Measurements from ENCODE around the gene CDC42BPA.
"Not testable (repeated sequence)": the region's sequence is repeated elsewhere in the genome, so short reads cannot be mapped to it uniquely, and the experiment has no call there.

The CDC42BPA gene

GRCh38 chr1:227033880-227034279 lies 284.4 kb downstream of the CDC42BPA start:
- Histone ChIP-seq H3K27me3 (ENCODE audit: control insufficient read depth in 5 of 5, insufficient read depth in 4 of 5, low read length in 5 of 5) (no peaks in the 10 kb centered on the region), H3K4me3 (ENCODE audit: low read depth in 1 of 5, low read length in 5 of 5) (no peak overlapping the region), H3K36me3 (ENCODE audit: control insufficient read depth in 5 of 5, insufficient read depth in 5 of 5, low read length in 5 of 5) (peaks cover 21 to 48% (median 41%) of the 10 kb centered on the region in 5 donors), H3K9me3 (ENCODE audit: control insufficient read depth in 5 of 5, low read length in 5 of 5) (peaks cover 0 to 5% (median 0%) of the 10 kb centered on the region in 5 donors), H3K4me1 (ENCODE audit: control insufficient read depth in 5 of 5, insufficient read depth in 5 of 5, low read length in 5 of 5) (peaks cover 0 to 2% (median 0%) of the 10 kb centered on the region in 5 donors), H3K27ac (ENCODE audit: low read depth, low read length) (no peak overlapping the region), H3K9ac (ENCODE audit: low read length in 5 of 5) (no peak overlapping the region)

DNA sequence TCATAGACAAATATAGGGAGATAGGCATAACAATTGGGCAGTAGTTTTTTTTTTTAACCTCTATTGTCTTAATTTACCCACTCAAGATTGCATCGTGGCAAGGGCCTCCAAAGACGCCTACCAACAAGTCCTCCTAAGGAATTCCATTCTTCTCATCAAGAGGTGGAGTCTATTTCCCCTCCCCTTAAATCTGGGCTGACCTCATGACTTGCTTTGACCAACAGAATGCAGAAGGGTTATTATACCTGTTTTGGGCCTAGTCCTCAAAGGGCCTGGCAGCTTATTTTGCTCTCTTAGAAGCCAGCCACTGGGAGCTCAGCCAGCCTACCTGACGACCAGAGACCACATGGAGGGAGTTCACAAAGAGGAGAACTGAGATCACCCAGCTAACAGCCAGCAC lies 285.9 kb downstream of the CDC42BPA start:
- peaks cover 22 to 49% (median 45%) of the 10 kb centered on the region in 5 donors for H3K36me3 ChIP-seq (ENCODE audit: control insufficient read depth in 5 of 5, insufficient read depth in 5 of 5, low read length in 5 of 5)
- H3K27me3 ChIP-seq (ENCODE audit: control insufficient read depth in 5 of 5, insufficient read depth in 4 of 5, low read length in 5 of 5): no peaks in the 10 kb centered on the region

DNA sequence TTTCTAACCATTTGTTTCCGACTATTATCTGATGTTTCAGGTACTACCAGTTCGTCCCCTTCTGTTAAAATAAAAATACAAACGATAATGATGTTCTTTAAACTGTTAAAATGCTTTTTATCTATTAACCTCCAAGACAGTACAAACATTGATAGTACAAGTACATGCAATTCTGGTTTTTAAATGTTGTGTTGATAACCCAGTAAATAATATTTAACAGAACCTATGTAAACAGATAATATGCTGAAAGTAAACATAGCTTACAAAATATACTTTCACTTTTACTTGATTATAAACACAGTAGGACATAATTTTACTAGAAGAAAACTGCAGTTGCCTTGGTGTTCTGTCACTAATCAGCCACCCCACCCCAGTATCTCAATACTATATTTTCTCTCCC lies 301.3 kb downstream of the CDC42BPA start:
- Histone ChIP-seq H3K4me3 (ENCODE audit: low read depth in 1 of 5, low read length in 5 of 5) (no peak overlapping the region), H3K27ac (ENCODE audit: low read depth, low read length) (no peak overlapping the region), H3K9ac (ENCODE audit: low read length in 5 of 5) (no peak overlapping the region), H3K4me1 (ENCODE audit: control insufficient read depth in 5 of 5, insufficient read depth in 5 of 5, low read length in 5 of 5) (no peaks in the 10 kb centered on the region), H3K9me3 (ENCODE audit: control insufficient read depth in 5 of 5, low read length in 5 of 5) (peaks cover 0 to 4% (median 0%) of the 10 kb centered on the region in 5 donors), H3K36me3 (ENCODE audit: control insufficient read depth in 5 of 5, insufficient read depth in 5 of 5, low read length in 5 of 5) (peaks cover 23 to 41% (median 39%) of the 10 kb centered on the region in 5 donors), H3K27me3 (ENCODE audit: control insufficient read depth in 5 of 5, insufficient read depth in 4 of 5, low read length in 5 of 5) (no peaks in the 10 kb centered on the region)

More for the DNA sequence above, 285.9 kb downstream of the CDC42BPA start:
- Histone ChIP-seq H3K9ac (ENCODE audit: low read length in 5 of 5) (no peak overlapping the region), H3K4me3 (ENCODE audit: low read depth in 1 of 5, low read length in 5 of 5) (no peak overlapping the region), H3K27ac (ENCODE audit: low read depth, low read length) (no peak overlapping the region), H3K4me1 (ENCODE audit: control insufficient read depth in 5 of 5, insufficient read depth in 5 of 5, low read length in 5 of 5) (peaks cover 0 to 2% (median 0%) of the 10 kb centered on the region in 5 donors), H3K9me3 (ENCODE audit: control insufficient read depth in 5 of 5, low read length in 5 of 5) (no peaks in the 10 kb centered on the region)

DNA sequence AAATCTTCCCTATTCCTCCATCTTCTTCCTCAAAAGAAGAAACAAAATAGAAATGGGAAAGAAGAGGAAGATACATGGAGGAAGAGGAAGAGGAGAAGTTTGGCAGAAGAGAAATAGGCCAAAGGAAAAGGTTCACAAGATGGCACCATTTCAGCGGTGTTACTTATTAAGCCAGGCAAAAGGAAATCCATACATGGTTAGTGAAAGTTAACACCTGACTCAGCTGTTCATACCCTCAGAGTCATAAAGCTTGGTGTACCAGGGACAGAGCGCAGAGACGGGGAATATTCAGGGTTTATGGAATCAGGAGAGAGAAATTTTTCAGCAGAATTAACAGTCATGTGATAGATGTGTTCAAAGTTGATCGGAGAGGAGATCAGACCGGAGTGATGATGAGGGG lies 307.6 kb downstream of the CDC42BPA start:
- H3K9ac ChIP-seq (ENCODE audit: low read length in 5 of 5): no peak overlapping the region
- H3K36me3 ChIP-seq (ENCODE audit: control insufficient read depth in 5 of 5, insufficient read depth in 5 of 5, low read length in 5 of 5): peaks cover 4 to 14% (median 10%) of the 10 kb centered on the region in 5 donors
- no peak overlapping the region for H3K27ac ChIP-seq (ENCODE audit: low read depth, low read length)
- no peaks in the 10 kb centered on the region for H3K4me1 ChIP-seq (ENCODE audit: control insufficient read depth in 5 of 5, insufficient read depth in 5 of 5, low read length in 5 of 5)
- H3K9me3 ChIP-seq (ENCODE audit: control insufficient read depth in 5 of 5, low read length in 5 of 5): no peaks in the 10 kb centered on the region
- no peaks in the 10 kb centered on the region for H3K27me3 ChIP-seq (ENCODE audit: control insufficient read depth in 5 of 5, insufficient read depth in 4 of 5, low read length in 5 of 5)
- no peak overlapping the region for H3K4me3 ChIP-seq (ENCODE audit: low read depth in 1 of 5, low read length in 5 of 5)

DNA sequence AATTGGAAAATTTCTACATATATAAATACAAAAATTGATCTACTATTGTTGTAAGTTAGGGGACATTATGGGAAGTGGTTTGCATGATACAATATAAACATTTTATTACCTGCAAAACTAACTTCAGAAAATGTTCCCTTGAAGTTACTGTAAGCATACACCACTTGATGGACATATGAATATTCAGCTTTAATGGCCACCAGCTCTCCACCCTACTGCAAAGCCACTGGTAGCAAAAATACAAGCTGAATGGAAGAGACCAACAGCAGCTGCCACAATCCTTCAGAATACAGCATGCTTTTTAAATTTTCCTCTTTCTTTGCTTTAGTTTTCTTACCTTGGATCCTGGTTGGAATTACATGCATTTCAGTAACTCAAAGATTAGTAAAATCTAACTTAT lies 308.4 kb downstream of the CDC42BPA start:
- H3K9ac ChIP-seq (ENCODE audit: low read length in 5 of 5): no peak overlapping the region

GRCh38 chr1:227006226-227006796 lies 312.0 kb downstream of the CDC42BPA start:
- no peaks in the 10 kb centered on the region for H3K9me3 ChIP-seq (ENCODE audit: control insufficient read depth in 5 of 5, low read length in 5 of 5)
- no peak overlapping the region for H3K9ac ChIP-seq (ENCODE audit: low read length in 5 of 5)
- H3K36me3 ChIP-seq (ENCODE audit: control insufficient read depth in 5 of 5, insufficient read depth in 5 of 5, low read length in 5 of 5): peaks cover 7 to 38% (median 23%) of the 10 kb centered on the region in 5 donors
- H3K27me3 ChIP-seq (ENCODE audit: control insufficient read depth in 5 of 5, insufficient read depth in 4 of 5, low read length in 5 of 5): no peaks in the 10 kb centered on the region
- no peaks in the 10 kb centered on the region for H3K4me1 ChIP-seq (ENCODE audit: control insufficient read depth in 5 of 5, insufficient read depth in 5 of 5, low read length in 5 of 5)
- no peak overlapping the region for H3K27ac ChIP-seq (ENCODE audit: low read depth, low read length)
- H3K4me3 ChIP-seq (ENCODE audit: low read depth in 1 of 5, low read length in 5 of 5): no peak overlapping the region

More for the DNA sequence above, 308.4 kb downstream of the CDC42BPA start:
- Histone ChIP-seq H3K27me3 (ENCODE audit: control insufficient read depth in 5 of 5, insufficient read depth in 4 of 5, low read length in 5 of 5) (no peaks in the 10 kb centered on the region), H3K4me3 (ENCODE audit: low read depth in 1 of 5, low read length in 5 of 5) (no peak overlapping the region), H3K9me3 (ENCODE audit: control insufficient read depth in 5 of 5, low read length in 5 of 5) (no peaks in the 10 kb centered on the region), H3K4me1 (ENCODE audit: control insufficient read depth in 5 of 5, insufficient read depth in 5 of 5, low read length in 5 of 5) (no peaks in the 10 kb centered on the region), H3K27ac (ENCODE audit: low read depth, low read length) (no peak overlapping the region), H3K36me3 (ENCODE audit: control insufficient read depth in 5 of 5, insufficient read depth in 5 of 5, low read length in 5 of 5) (peaks cover 3 to 14% (median 5%) of the 10 kb centered on the region in 5 donors)

- Histone ChIP-seq H3K9ac (ENCODE audit: low read length in 5 of 5) (no peak overlapping the region), H3K4me1 (ENCODE audit: control insufficient read depth in 5 of 5, insufficient read depth in 5 of 5, low read length in 5 of 5) (no peaks in the 10 kb centered on the region), H3K36me3 (ENCODE audit: control insufficient read depth in 5 of 5, insufficient read depth in 5 of 5, low read length in 5 of 5) (peaks cover 3 to 43% (median 25%) of the 10 kb centered on the region in 5 donors), H3K27ac (ENCODE audit: low read depth, low read length) (no peak overlapping the region), H3K27me3 (ENCODE audit: control insufficient read depth in 5 of 5, insufficient read depth in 4 of 5, low read length in 5 of 5) (no peaks in the 10 kb centered on the region), H3K4me3 (ENCODE audit: low read depth in 1 of 5, low read length in 5 of 5) (no peak overlapping the region), H3K9me3 (ENCODE audit: control insufficient read depth in 5 of 5, low read length in 5 of 5) (no peaks in the 10 kb centered on the region)
These were observed 313.5 kb downstream of the CDC42BPA start for GRCh38 chr1:227004796-227005195.

DNA sequence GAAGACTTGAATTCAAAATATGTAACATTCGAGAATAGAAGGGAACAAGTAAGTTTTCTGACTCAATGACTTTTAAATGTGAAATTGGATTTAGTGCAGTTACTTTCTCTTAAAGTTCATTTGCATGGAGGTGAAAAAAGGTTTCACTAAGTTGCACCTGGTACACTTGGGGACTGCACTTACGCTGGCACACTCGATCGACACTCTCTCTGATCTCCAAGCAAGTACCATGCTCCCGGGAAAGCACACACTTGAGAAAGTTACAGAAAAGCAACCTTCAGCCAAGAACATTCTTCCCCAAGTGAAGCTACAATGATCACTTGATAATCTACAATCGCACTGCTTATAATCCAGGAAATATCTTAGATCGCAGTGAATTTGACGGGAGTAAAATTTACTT lies 315.1 kb downstream of the CDC42BPA start:
- no peaks in the 10 kb centered on the region for H3K27me3 ChIP-seq (ENCODE audit: control insufficient read depth in 5 of 5, insufficient read depth in 4 of 5, low read length in 5 of 5)
- H3K9me3 ChIP-seq (ENCODE audit: control insufficient read depth in 5 of 5, low read length in 5 of 5): no peaks in the 10 kb centered on the region
- no peak overlapping the region for H3K27ac ChIP-seq (ENCODE audit: low read depth, low read length)
- H3K4me3 ChIP-seq (ENCODE audit: low read depth in 1 of 5, low read length in 5 of 5): no peak overlapping the region
- no peak overlapping the region for H3K9ac ChIP-seq (ENCODE audit: low read length in 5 of 5)
- H3K36me3 ChIP-seq (ENCODE audit: control insufficient read depth in 5 of 5, insufficient read depth in 5 of 5, low read length in 5 of 5): peaks cover 3 to 43% (median 25%) of the 10 kb centered on the region in 5 donors
- H3K4me1 ChIP-seq (ENCODE audit: control insufficient read depth in 5 of 5, insufficient read depth in 5 of 5, low read length in 5 of 5): no peaks in the 10 kb centered on the region

DNA sequence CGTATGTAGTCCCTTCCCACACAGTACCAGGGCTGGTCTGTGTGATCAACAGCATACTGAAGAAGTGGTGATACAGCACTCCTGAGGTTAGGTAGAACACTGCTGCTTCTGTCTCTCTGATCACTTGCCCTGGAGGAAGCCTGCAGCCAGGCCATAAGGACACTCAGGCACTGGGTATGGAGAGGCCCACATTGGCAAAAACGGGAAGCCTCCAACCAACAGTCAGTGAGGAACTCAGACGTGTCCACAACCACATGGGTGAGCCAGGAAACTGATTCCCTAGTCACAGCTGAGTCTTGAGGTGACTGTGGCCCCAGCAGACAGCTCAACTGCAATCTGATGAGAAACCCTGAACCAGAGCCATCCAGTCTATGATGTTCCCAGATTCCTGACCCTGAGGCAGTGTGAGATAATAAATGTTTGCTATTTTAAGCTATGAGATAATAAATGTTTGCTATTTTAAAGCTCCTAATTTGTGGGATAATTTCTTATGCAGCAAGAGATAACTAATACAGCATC lies 315.7 kb downstream of the CDC42BPA start:
- no peak overlapping the region for H3K4me3 ChIP-seq (ENCODE audit: low read depth in 1 of 5, low read length in 5 of 5)
- H3K4me1 ChIP-seq (ENCODE audit: control insufficient read depth in 5 of 5, insufficient read depth in 5 of 5, low read length in 5 of 5): no peaks in the 10 kb centered on the region
- no peak overlapping the region for H3K9ac ChIP-seq (ENCODE audit: low read length in 5 of 5)
- H3K27me3 ChIP-seq (ENCODE audit: control insufficient read depth in 5 of 5, insufficient read depth in 4 of 5, low read length in 5 of 5): no peaks in the 10 kb centered on the region
- H3K9me3 ChIP-seq (ENCODE audit: control insufficient read depth in 5 of 5, low read length in 5 of 5): no peaks in the 10 kb centered on the region
- H3K27ac ChIP-seq (ENCODE audit: low read depth, low read length): no peak overlapping the region
- H3K36me3 ChIP-seq (ENCODE audit: control insufficient read depth in 5 of 5, insufficient read depth in 5 of 5, low read length in 5 of 5): peaks cover 3 to 43% (median 25%) of the 10 kb centered on the region in 5 donors

DNA sequence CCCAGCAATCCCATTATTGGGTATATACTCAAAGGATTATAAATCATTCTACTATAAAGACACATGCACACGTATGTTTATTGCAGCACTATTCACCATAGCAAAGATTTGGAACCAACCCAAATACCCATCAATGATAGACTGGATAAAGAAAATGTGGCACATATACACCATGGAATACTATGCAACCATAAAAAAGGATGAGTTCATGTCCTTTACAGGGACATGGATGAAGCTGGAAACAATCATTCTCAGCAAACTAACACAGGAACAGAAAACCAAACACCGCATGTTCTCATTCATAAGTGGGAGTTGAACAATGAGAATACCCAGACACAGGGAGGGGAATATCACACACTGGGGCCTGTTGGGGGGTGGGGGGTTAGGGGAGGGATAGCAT lies 318.7 kb downstream of the CDC42BPA start:
- not testable (repeated sequence) for H3K9me3 ChIP-seq (ENCODE audit: control insufficient read depth in 5 of 5, low read length in 5 of 5); H3K27ac ChIP-seq (ENCODE audit: low read depth, low read length); H3K9ac ChIP-seq (ENCODE audit: low read length in 5 of 5); H3K4me3 ChIP-seq (ENCODE audit: low read depth in 1 of 5, low read length in 5 of 5); H3K27me3 ChIP-seq (ENCODE audit: control insufficient read depth in 5 of 5, insufficient read depth in 4 of 5, low read length in 5 of 5); H3K4me1 ChIP-seq (ENCODE audit: control insufficient read depth in 5 of 5, insufficient read depth in 5 of 5, low read length in 5 of 5)
- peaks cover 3 to 40% (median 27%) of the 10 kb centered on the region in 5 donors for H3K36me3 ChIP-seq (ENCODE audit: control insufficient read depth in 5 of 5, insufficient read depth in 5 of 5, low read length in 5 of 5)

All from subcutaneous abdominal adipose tissue (tissue), 5 donors.